GM12892 (cell line): Measurements from ENCODE around the gene KMT2C.

Source experiments
- DNase-seq: peaks from one replicate; pipeline ENCODE4 v3.0.0; 2011; ENCODE audit not compliant: insufficient read length
- FAIRE-seq: peaks from 2 replicates; lab custom pipeline; 2011; peaks lifted over from hg19 to GRCh38; lab: Jason Lieb, UNC
- POLR2A ChIP-seq: IDR thresholded peaks from 2 replicates; pipeline ENCODE4 v1.6.1; 2011; ENCODE audit warnings: low read depth, low read length, control low read depth
- POLR2AphosphoS5 ChIP-seq: IDR thresholded peaks from 2 replicates; pipeline ENCODE4 v1.6.1; 2011; ENCODE audit warnings: low read depth, low read length, control low read depth
- TAF1 ChIP-seq: IDR thresholded peaks from 2 replicates; pipeline ENCODE4 v1.6.1; 2011; ENCODE audit warnings: low read depth, mild to moderate bottlenecking, control low read depth, low read length, borderline replicate concordance

KMT2C gene

GRCh38 chr7:152144557-152145245, 291.1 kb downstream of the KMT2C start:
- DNase-seq (no peak), FAIRE-seq (no peak)
- TF ChIP-seq POLR2AphosphoS5: no peak

GRCh38 chr7:152142976-152143595, 292.7 kb downstream of the KMT2C start:
- DNase-seq (no peak), FAIRE-seq (no peak)
- TF ChIP-seq POLR2AphosphoS5 (no peak), TAF1 (no peak), POLR2A (no peak)

- TF ChIP-seq TAF1: no peak
- TF ChIP-seq POLR2A: no peak
- TF ChIP-seq POLR2AphosphoS5: no peak
- FAIRE-seq (no peak), DNase-seq (no peak)
These were observed 295.2 kb downstream of the KMT2C start for GRCh38 chr7:152140560-152140959.

GRCh38 chr7:152140067-152140466, 295.7 kb downstream of the KMT2C start:
- TF ChIP-seq TAF1: no peak
- no peak for TF ChIP-seq POLR2AphosphoS5
- TF ChIP-seq POLR2A: no peak
- FAIRE-seq: no peak

GRCh38 chr7:152137476-152138025, 298.3 kb downstream of the KMT2C start:
- no peak for DNase-seq
- FAIRE-seq: no peak
- TF ChIP-seq TAF1: no peak
- no peak for TF ChIP-seq POLR2A

More at GRCh38 chr7:152140067-152140466, 295.7 kb downstream of the KMT2C start:
- DNase-seq: no peak

- DNase-seq: no peak
These were observed 299.1 kb downstream of the KMT2C start for GRCh38 chr7:152136686-152137085.

GRCh38 chr7:152133804-152134203, 302.0 kb downstream of the KMT2C start:
- DNase-seq: no peak
- FAIRE-seq: no peak
- TF ChIP-seq POLR2A: peak; percentile 25; the same call in 1 of the 2 replicates
- TF ChIP-seq POLR2AphosphoS5: no peak; the same call in 1 of the 2 replicates

More at GRCh38 chr7:152136686-152137085, 299.1 kb downstream of the KMT2C start:
- no peak for FAIRE-seq
- no peak for TF ChIP-seq POLR2AphosphoS5
- TF ChIP-seq POLR2A: no peak
- no peak for TF ChIP-seq TAF1

- TF ChIP-seq TAF1: no peak
- no peak for TF ChIP-seq POLR2A
- TF ChIP-seq POLR2AphosphoS5: no peak
- DNase-seq (no peak), FAIRE-seq (no peak)
These were observed 303.0 kb downstream of the KMT2C start for GRCh38 chr7:152132812-152133211.

- no peak for FAIRE-seq
- no peak for DNase-seq
- TF ChIP-seq TAF1 (no peak), POLR2AphosphoS5 (peak; percentile 47; the same call in 1 of the 2 replicates), POLR2A (no peak; the same call in 1 of the 2 replicates)
These were observed 303.8 kb downstream of the KMT2C start for GRCh38 chr7:152131981-152132494.

- FAIRE-seq (no peak), DNase-seq (no peak)
- TF ChIP-seq POLR2AphosphoS5 (no peak), POLR2A (no peak), TAF1 (no peak)
These were observed 304.9 kb downstream of the KMT2C start for GRCh38 chr7:152130658-152131590.

GRCh38 chr7:152129682-152130081, 306.1 kb downstream of the KMT2C start:
- DNase-seq: no peak
- TF ChIP-seq POLR2AphosphoS5: no peak
- no peak for TF ChIP-seq TAF1
- no peak for TF ChIP-seq POLR2A
- FAIRE-seq: no peak
